Measurements from ENCODE around the gene CFAP61. TPM values are rescaled to one million over a fixed set of nuclear protein-coding genes. Genes with fewer than 3 reads are reported as not detected.

CFAP61 gene
- polyA plus RNA-seq, 1 donor from 2014 or later: not detected

GRCh38 chr20:20070871-20071726 lies 18.8 kb downstream of the CFAP61 start:
- Mint-ChIP-seq H3K27me3 (peaks cover 12% of the 10 kb centered on the region), H3K4me3 (no peak overlapping the region), H3K36me3 (no peaks in the 10 kb centered on the region), H3K4me1 (peaks cover 0 to 1% (median 0%) of the 10 kb centered on the region in 3 donors), H3K27ac (no peak overlapping the region), H3K9me3 (no peaks in the 10 kb centered on the region)

GRCh38 chr20:20073801-20074371 lies 21.6 kb downstream of the CFAP61 start:
- no peak overlapping the region for H3K27ac Mint-ChIP-seq
- no peaks in the 10 kb centered on the region for H3K36me3 Mint-ChIP-seq
- no peaks in the 10 kb centered on the region for H3K9me3 Mint-ChIP-seq
- no peak overlapping the region for H3K4me3 Mint-ChIP-seq
- peaks cover 16% of the 10 kb centered on the region for H3K27me3 Mint-ChIP-seq
- peaks cover 0 to 1% (median 0%) of the 10 kb centered on the region in 3 donors for H3K4me1 Mint-ChIP-seq

GRCh38 chr20:20075032-20075431 lies 22.7 kb downstream of the CFAP61 start:
- no peaks in the 10 kb centered on the region for H3K36me3 Mint-ChIP-seq
- H3K27ac Mint-ChIP-seq: no peak overlapping the region
- no peak overlapping the region for H3K4me3 Mint-ChIP-seq
- H3K9me3 Mint-ChIP-seq: no peaks in the 10 kb centered on the region
- H3K4me1 Mint-ChIP-seq: peaks cover 0 to 1% (median 0%) of the 10 kb centered on the region in 3 donors
- H3K27me3 Mint-ChIP-seq: peaks cover 19% of the 10 kb centered on the region

- Mint-ChIP-seq H3K36me3 (no peaks in the 10 kb centered on the region), H3K27me3 (peaks cover 18% of the 10 kb centered on the region), H3K27ac (no peak overlapping the region), H3K9me3 (no peaks in the 10 kb centered on the region), H3K4me3 (no peak overlapping the region), H3K4me1 (peaks cover 0 to 1% (median 0%) of the 10 kb centered on the region in 3 donors)
These were observed 24.1 kb downstream of the CFAP61 start for GRCh38 chr20:20076297-20077065.

GRCh38 chr20:20078041-20078440 lies 25.7 kb downstream of the CFAP61 start:
- no peaks in the 10 kb centered on the region for H3K36me3 Mint-ChIP-seq
- peaks cover 0 to 1% (median 0%) of the 10 kb centered on the region in 3 donors for H3K4me1 Mint-ChIP-seq
- H3K4me3 Mint-ChIP-seq: no peak overlapping the region
- no peaks in the 10 kb centered on the region for H3K9me3 Mint-ChIP-seq
- H3K27me3 Mint-ChIP-seq: peaks cover 17% of the 10 kb centered on the region
- no peak overlapping the region for H3K27ac Mint-ChIP-seq

DNA sequence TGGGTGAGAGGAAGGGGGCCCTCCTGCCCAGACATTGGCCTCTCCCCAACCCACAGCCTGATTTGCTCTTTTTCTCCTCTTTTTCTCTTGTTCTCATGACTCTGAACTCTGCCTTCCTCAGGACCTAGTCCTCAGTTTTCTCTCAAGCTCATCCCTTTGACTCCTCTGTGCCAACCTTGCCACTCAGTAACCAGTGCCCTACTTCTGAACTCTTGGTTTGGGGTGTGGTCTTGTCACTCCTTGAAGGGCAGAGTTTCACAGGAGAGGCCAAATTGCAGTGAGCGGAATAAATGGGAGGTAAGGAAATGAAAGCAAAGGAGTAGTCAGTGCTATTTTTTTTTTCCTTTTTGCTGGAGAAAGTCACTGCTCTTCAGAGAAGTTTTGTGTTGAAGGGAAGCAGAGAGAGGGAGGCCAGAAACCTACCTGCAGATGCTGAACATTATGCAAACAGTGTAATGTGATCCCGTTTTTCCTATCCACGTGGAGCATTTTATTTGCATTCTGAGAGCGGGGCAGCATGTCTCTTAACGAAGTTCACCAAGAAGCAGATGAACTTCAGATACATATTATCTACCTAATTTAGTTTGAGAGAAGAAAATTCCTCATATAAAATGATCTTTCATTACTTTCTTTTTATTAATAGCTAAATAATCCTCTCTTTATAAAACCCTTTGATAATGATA lies 26.9 kb downstream of the CFAP61 start:
- H3K9me3 Mint-ChIP-seq: no peaks in the 10 kb centered on the region
- H3K4me3 Mint-ChIP-seq: no peak overlapping the region
- H3K4me1 Mint-ChIP-seq: peaks cover 4 to 5% (median 4%) of the 10 kb centered on the region in 3 donors
- no peaks in the 10 kb centered on the region for H3K36me3 Mint-ChIP-seq
- peaks cover 13% of the 10 kb centered on the region for H3K27me3 Mint-ChIP-seq
- no peak overlapping the region for H3K27ac Mint-ChIP-seq

GRCh38 chr20:20083807-20084206 lies 31.5 kb downstream of the CFAP61 start:
- Mint-ChIP-seq H3K4me3 (peak overlapping the region in 3 of 4 donors; percentile 55 to 93 (median 74)), H3K4me1 (peaks cover 3 to 6% (median 4%) of the 10 kb centered on the region in 3 donors), H3K36me3 (peaks cover 2% of the 10 kb centered on the region)

DNA sequence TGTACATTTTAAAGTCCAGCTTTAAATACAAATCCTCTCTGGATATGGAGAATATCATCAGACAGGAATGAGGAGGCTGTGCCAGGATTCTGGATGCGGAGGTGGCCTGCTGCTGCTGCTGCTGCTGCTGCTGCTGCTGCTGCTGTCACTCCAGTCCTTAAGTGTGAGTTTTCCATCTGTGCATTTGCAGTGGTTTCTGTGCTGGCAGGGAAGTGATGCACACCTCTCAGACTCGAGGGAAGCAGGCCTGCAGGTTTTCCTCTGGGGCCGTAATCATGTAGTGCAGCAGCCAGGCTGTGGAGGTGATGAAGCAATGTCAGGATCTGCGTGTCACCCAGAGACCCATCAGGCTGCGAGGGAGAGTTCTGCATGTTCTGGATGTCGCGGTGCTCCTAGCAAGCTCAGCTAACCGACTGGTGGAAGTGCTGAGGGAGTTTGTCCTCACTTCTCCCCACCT lies 32.0 kb downstream of the CFAP61 start:
- H3K4me1 Mint-ChIP-seq: peaks cover 3 to 6% (median 4%) of the 10 kb centered on the region in 3 donors
- no peaks in the 10 kb centered on the region for H3K9me3 Mint-ChIP-seq
- H3K36me3 Mint-ChIP-seq: peaks cover 2% of the 10 kb centered on the region
- H3K4me3 Mint-ChIP-seq: peak overlapping the region in 2 of 4 donors; percentile 74 to 93
- H3K27me3 Mint-ChIP-seq: peaks cover 6% of the 10 kb centered on the region
- peak overlapping the region in 1 of 3 donors; percentile 59 for H3K27ac Mint-ChIP-seq

More at GRCh38 chr20:20083807-20084206, 31.5 kb downstream of the CFAP61 start:
- H3K9me3 Mint-ChIP-seq: no peaks in the 10 kb centered on the region
- peak overlapping the region in 1 of 3 donors; percentile 59 for H3K27ac Mint-ChIP-seq
- peaks cover 9% of the 10 kb centered on the region for H3K27me3 Mint-ChIP-seq

DNA sequence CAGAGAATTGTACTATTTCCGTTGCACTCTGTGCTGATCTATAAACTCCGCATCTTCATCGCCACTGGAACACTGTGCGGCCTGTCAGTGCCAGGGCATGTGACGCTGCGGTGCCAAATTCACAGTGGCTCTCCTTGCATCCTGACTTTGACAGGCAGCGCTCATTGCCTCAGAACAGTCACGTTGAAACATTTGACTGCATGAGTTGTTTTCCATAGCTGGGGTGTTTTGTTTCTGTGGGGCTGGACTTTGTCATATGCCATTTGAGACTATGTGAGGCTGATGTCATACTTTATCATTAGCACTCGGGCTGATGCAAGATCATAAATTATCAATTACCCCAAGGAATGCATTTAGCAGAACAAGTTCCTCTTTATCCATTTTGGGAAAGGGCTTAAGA lies 32.7 kb downstream of the CFAP61 start:
- Mint-ChIP-seq H3K36me3 (peaks cover 2% of the 10 kb centered on the region), H3K4me3 (peak overlapping the region in 1 of 4 donors; percentile 20), H3K27ac (no peak overlapping the region), H3K27me3 (peaks cover 5% of the 10 kb centered on the region), H3K9me3 (no peaks in the 10 kb centered on the region), H3K4me1 (peaks cover 3 to 6% (median 4%) of the 10 kb centered on the region in 3 donors)

- no peaks in the 10 kb centered on the region for H3K9me3 Mint-ChIP-seq
- H3K4me1 Mint-ChIP-seq: peaks cover 3 to 6% (median 4%) of the 10 kb centered on the region in 3 donors
- peaks cover 2% of the 10 kb centered on the region for H3K36me3 Mint-ChIP-seq
- H3K27ac Mint-ChIP-seq: no peak overlapping the region
- no peak overlapping the region for H3K4me3 Mint-ChIP-seq
- peaks cover 5% of the 10 kb centered on the region for H3K27me3 Mint-ChIP-seq
These were observed 33.5 kb downstream of the CFAP61 start for GRCh38 chr20:20085812-20086211.

DNA sequence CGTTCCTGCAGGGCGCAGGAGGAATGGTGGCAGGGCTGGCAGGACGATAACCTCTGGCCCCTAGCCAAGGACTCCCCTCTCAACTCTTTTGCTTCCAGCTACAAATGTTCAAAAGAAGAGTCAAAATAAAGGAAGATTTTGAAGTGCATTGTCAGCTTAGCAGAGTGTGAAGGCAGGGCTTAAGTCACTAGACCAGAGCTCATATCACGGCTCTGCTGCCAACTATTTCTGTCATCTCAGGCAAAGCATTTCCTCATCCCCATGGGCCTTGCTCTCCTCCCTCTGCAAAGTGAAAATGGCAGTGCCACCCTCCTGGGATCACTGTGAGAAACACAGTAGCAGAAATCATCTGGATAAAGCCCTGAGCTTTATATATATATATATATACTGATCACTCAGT lies 36.7 kb downstream of the CFAP61 start:
- Mint-ChIP-seq H3K9me3 (no peaks in the 10 kb centered on the region), H3K4me3 (no peak overlapping the region), H3K4me1 (peaks cover 1 to 4% (median 1%) of the 10 kb centered on the region in 3 donors), H3K27ac (no peak overlapping the region), H3K27me3 (peaks cover 2% of the 10 kb centered on the region), H3K36me3 (peaks cover 2% of the 10 kb centered on the region)

DNA sequence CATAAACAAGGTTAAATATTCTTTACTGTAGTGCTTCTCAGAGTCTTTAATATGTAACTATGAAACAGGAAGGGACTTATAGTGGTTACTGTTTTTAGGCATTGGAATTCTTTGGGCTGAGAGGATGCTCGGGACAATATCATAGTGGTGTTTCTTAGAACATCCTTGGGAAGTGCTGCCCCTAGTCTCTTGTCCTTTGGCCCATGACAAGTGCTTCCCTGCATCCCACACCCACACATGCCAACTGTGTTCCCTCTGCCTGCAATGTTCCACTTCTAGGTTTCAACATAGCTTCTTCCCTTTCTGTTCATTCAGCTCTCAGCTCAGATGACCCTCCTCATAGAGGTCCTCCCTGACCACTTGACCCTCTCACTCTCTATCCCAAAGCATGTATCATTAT lies 37.6 kb downstream of the CFAP61 start:
- Mint-ChIP-seq H3K27ac (no peak overlapping the region), H3K9me3 (no peaks in the 10 kb centered on the region), H3K4me1 (no peaks in the 10 kb centered on the region), H3K27me3 (peaks cover 4% of the 10 kb centered on the region), H3K36me3 (peaks cover 1% of the 10 kb centered on the region), H3K4me3 (no peak overlapping the region)

DNA sequence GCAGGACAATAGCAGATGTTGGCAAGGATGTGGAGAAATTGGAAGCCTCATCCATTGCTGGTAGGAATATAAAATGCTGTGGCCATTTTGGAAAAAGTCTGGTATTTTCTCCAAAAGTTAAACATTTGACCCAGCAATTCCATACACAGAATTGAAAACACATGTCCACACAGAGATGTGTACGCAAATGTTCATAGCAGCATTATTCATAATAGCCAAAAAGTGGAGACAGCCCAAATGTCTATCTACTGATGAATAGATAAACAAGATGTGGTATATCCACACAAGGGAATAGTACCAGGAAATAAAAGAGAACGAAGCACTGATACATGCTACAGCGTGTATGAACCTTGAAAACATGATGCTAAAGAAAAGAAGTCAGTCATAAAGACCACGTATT lies 40.5 kb downstream of the CFAP61 start:
- Mint-ChIP-seq H3K27me3 (peaks cover 12% of the 10 kb centered on the region), H3K9me3 (no peaks in the 10 kb centered on the region), H3K4me1 (no peaks in the 10 kb centered on the region), H3K4me3 (no peak overlapping the region), H3K36me3 (no peaks in the 10 kb centered on the region), H3K27ac (no peak overlapping the region)

DNA sequence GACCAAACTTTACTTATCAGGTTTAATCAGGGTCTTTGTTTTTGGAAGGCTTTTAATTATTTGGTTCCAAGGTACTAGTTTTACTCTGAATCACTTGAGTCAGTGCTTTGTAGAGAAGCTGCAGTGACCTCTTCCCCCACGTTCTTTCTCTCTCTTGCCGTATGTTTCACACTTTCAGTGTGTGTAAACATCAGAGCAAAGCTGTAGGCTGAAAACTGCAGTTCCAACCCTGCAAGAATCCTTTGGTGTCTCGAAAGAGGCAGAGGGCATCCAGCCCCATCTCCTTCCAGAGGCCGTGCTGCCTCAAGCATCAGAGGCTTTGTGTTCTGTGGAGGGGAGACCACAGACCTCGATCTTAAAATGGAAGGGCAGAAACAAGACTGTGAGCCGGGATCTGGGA lies 42.1 kb downstream of the CFAP61 start:
- Mint-ChIP-seq H3K36me3 (no peaks in the 10 kb centered on the region), H3K27ac (peak overlapping the region in 1 of 3 donors; percentile 55), H3K27me3 (peaks cover 13% of the 10 kb centered on the region), H3K9me3 (no peaks in the 10 kb centered on the region), H3K4me3 (no peak overlapping the region), H3K4me1 (no peaks in the 10 kb centered on the region)

Data from IgD-negative memory B cell (primary cell).